Mesodermal cell (in vitro differentiated cells): ENCODE data around the gene DOCK3.
"Not testable (repeated sequence)": the region's sequence is repeated elsewhere in the genome, so short reads cannot be mapped to it uniquely, and the experiment has no call there.

ENCODE experiments used
- H3K27ac ChIP-seq: 2 replicates; pipeline ENCODE4 v1.7.0; 2013; ENCODE audit warnings: mild to moderate bottlenecking, low read depth, low read length, moderate library complexity; ENCODE audit not compliant: severe bottlenecking
- H3K36me3 ChIP-seq: 2 replicates; pipeline ENCODE4 v1.7.1; 2013; ENCODE audit warnings: mild to moderate bottlenecking, low read length, moderate library complexity; ENCODE audit not compliant: control insufficient read depth, insufficient read depth
- H3K4me1 ChIP-seq: one replicate; pipeline ENCODE4 v1.7.1; 2013; ENCODE audit warnings: mild to moderate bottlenecking, low read length; ENCODE audit not compliant: insufficient read depth, control insufficient read depth, poor library complexity, severe bottlenecking
- H3K4me3 ChIP-seq: 2 replicates; pipeline ENCODE4 v1.7.0; 2013; ENCODE audit warnings: low read length, control low read depth, mild to moderate bottlenecking; ENCODE audit not compliant: insufficient read depth, poor library complexity, severe bottlenecking; ENCODE audit errors: extremely low read depth
- H3K9me3 ChIP-seq: 2 replicates; pipeline ENCODE4 v1.7.1; 2013; ENCODE audit warnings: mild to moderate bottlenecking, low read length, moderate library complexity; ENCODE audit not compliant: control insufficient read depth
- WGBS, 2 experiments: methylation state at CpG; one replicate each; pipeline ENCODE4 v1.1.5; 2013; ENCODE audit warnings: missing lambda C conversion rate in 2 of 2; ENCODE audit not compliant: insufficient coverage in 2 of 2; 5-methylcytosine and 5-hydroxymethylcytosine counted together

DOCK3 gene

DNA sequence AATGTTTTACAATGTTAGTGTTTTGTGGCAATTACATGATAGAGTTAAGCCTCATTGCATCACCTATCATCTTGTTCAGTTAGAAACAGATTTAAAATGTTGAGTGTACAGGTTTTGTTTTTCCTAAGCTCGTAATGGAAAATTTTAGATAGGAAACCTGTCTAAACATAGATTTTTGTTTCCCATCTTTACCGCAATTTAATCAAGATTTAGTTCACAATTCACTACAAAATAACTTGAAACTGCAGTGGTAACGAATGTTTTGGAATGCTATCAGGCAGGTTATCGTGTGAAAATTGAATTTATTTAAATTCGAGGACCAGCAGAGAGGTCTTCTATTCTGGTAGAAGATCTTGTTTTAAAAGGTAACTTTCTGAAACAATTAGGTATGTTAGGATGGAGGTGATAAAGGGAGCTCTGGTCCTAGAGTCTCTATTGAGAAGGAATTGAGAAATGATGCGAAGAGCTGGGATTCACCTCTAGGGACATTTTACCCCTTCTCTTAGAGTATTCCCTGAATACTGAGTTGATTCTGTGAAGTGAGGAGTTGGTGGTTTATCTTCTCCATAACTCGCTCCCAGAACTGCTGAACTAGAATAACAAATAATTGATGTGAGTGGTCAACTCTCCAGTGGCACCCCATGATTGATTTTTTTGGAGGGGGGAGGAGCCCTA, 1.4 kb downstream of the DOCK3 start:
- no peaks in the 10 kb centered on the region for H3K36me3 ChIP-seq
- H3K27ac ChIP-seq = no peak overlapping the region
- H3K4me1 ChIP-seq = no peaks in the 10 kb centered on the region
- 85 to 88% methylated on average over 3 of the region's 7 CpGs for WGBS, 2 experiments
- H3K4me3 ChIP-seq = no peak overlapping the region
- no peaks in the 10 kb centered on the region for H3K9me3 ChIP-seq

DNA sequence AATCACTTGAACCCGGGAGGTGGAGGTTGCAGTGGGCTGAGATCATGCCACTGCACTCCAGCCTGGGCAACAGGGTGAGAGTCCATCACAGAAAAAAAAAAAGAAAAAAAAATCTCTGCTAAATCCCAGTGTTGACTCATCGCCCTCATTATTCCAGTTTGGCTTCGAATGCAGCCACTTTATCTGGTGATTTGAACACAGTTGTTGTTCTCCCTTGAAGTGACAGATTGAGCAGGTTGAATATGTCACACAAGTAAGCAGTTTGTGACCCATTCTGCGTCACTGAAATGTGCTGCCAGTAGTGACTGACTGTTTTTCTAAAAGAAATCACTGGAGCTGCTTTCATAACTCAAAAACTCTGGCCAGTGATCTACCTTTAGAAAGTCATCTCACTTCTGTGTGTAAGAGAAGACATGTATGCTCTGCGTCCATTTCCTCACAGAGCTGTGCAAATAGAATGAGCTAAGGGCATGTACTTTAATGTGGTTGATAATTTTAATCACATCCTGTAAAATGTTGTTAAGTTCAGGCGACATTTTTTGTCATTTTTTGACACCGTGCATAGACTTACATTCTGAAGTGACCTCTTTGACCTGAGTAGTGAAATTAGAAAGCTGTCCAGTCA, 12.5 kb downstream of the DOCK3 start:
- H3K4me3 ChIP-seq = no peak overlapping the region
- H3K36me3 ChIP-seq = no peaks in the 10 kb centered on the region
- no peaks in the 10 kb centered on the region for H3K9me3 ChIP-seq
- WGBS, 2 experiments = 85 to 98% methylated on average over 5 to 6 of the region's 7 CpGs
- H3K27ac ChIP-seq = no peak overlapping the region
- H3K4me1 ChIP-seq = no peaks in the 10 kb centered on the region

DNA sequence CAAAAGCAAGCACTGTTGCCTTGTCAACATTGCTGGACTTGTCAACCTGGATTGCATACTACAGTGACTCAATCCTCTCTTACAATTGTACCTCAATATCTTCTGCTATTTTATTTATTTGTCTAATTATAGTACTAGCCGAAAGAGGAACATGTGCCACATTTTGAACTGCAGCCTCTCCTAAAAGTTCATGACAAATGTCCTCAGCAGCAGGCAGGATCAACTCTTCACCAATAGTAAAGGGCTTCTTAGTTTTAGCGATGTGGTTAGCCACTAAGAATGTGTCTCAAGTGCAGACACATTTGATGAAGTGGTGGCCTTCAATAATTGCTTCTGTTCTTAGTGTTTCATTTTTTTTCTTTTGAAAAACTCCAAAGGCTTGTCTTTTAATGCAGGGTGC, 13.2 kb downstream of the DOCK3 start:
- 92% methylated on average over 2 of the region's 2 CpGs; no CpG with 5 or more reads in 1 of the 2 experiments for WGBS, 2 experiments
- H3K36me3 ChIP-seq = no peaks in the 10 kb centered on the region
- no peaks in the 10 kb centered on the region for H3K4me1 ChIP-seq
- H3K9me3 ChIP-seq = no peaks in the 10 kb centered on the region
- H3K4me3 ChIP-seq = no peak overlapping the region
- H3K27ac ChIP-seq = no peak overlapping the region

DNA sequence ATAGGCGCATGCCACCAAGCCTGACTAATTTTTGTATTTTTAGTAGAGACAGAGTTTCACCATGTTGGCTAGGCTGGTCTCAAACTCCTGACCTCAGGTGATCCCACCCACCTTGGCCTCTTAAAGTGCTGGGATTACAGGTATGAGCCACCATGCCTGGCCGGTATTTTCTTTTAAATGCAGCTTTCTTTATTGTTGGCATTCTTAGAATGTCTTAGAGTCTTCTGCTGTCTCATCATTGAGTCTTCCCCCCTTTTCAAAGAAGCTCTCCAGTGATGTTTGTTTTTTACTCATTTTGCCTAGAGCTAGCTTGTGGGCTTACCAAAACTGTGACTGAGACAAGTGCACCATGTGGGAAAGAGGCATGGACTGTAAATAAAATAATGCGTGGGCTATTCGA, 13.9 kb downstream of the DOCK3 start:
- not testable (repeated sequence) for H3K4me3 ChIP-seq, H3K9me3 ChIP-seq, H3K27ac ChIP-seq, H3K4me1 ChIP-seq, H3K36me3 ChIP-seq
- WGBS, 2 experiments = 68 to 76% methylated on average over 3 of the region's 4 CpGs

DNA sequence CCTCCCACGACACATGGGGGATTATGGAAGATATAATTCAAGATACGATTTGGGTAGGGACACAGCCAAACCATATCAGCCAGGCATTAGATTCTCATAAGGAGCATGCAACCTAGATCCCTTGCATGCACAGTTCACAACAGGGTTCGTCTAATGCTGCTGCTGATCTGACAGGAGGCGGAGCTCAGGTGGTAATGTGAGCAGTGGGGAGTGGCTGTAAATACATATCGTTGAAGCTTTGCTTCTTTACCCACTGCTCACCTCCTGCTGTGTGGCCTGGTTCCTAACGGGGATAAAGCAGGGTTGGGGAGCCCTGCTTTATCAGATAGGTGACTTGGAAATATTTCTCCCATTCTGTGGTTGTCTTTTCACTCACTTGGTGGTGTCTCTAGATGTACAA, 14.8 kb downstream of the DOCK3 start:
- Histone ChIP-seq H3K4me1 (no peaks in the 10 kb centered on the region), H3K4me3 (no peak overlapping the region), H3K27ac (no peak overlapping the region), H3K9me3 (no peaks in the 10 kb centered on the region), H3K36me3 (no peaks in the 10 kb centered on the region)
- 80% methylated on average over 1 of the region's 6 CpGs; no CpG with 5 or more reads in 1 of the 2 experiments for WGBS, 2 experiments

DNA sequence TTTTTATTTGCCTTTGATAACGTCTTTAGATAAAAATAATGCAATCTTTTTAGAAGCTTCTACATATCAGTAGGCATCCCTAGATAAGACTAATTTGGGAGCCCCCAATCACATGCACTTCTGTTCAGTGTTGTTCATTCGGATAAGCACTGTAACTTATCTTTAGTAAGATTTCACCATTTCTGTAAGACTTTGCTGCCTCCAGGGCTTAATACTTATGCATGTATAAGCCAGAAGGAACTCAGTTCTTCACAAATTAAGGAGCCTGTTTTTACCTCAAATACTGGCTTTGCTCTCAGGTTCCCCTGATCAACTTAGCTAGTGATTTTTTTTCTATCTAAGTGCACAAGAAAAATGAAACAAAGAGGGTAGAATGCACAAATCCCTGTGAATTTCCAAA, 20.3 kb downstream of the DOCK3 start:
- Histone ChIP-seq H3K4me3 (no peak overlapping the region), H3K36me3 (no peaks in the 10 kb centered on the region), H3K9me3 (peaks cover 6% of the 10 kb centered on the region), H3K4me1 (no peaks in the 10 kb centered on the region), H3K27ac (no peak overlapping the region)
- WGBS, 2 experiments = 80 to 91% methylated on average over 1 of the region's 2 CpGs

DNA sequence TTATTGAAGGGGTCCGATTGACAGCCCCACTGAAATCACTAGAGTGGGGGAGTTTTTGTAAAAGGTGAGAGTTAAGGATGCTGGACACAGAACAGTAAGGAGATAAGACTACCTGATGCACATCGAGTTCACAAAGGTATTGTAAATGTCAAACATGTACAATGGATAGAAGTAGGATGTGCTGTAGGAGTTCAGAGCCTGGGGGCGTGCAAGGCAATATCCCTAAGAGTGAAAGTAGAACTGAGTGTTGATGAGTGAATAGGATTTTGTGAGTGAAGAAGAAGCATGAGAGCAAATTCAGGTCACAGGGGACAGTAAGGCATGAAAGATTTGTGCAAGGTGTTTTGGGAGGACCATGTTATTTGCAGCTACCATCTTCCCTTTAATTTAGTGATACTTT, 21.5 kb downstream of the DOCK3 start:
- WGBS, 2 experiments = 87 to 90% methylated on average over 3 of the region's 3 CpGs
- no peaks in the 10 kb centered on the region for H3K36me3 ChIP-seq
- H3K4me3 ChIP-seq = no peak overlapping the region

DNA sequence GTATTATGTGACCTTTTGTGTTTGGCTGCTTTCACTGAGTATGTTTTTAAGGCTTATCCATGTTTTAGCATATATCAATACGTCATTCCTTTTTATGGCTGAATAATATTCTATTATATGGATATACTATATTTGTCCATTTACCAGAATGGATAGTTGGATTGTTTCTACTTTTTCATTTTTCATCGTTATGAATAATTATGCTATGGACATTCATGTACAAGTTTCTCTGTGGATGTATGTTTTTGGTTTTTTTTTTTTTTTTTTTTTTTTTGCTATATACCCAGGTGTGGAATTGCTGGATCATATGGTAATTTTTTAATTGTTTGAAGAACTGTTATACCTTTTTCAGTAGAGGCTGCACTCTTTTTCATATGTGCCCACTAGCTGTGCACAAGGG, 23.5 kb downstream of the DOCK3 start:
- no peak overlapping the region for H3K4me3 ChIP-seq
- H3K9me3 ChIP-seq = peaks cover 6% of the 10 kb centered on the region
- H3K4me1 ChIP-seq = no peaks in the 10 kb centered on the region
- H3K27ac ChIP-seq = no peak overlapping the region
- H3K36me3 ChIP-seq = no peaks in the 10 kb centered on the region
- no CpG with 5 or more reads among the region's 2 CpGs for WGBS, 2 experiments

More for the DNA sequence above, 21.5 kb downstream of the DOCK3 start:
- Histone ChIP-seq H3K4me1 (no peaks in the 10 kb centered on the region), H3K9me3 (peaks cover 6% of the 10 kb centered on the region), H3K27ac (no peak overlapping the region)

DNA sequence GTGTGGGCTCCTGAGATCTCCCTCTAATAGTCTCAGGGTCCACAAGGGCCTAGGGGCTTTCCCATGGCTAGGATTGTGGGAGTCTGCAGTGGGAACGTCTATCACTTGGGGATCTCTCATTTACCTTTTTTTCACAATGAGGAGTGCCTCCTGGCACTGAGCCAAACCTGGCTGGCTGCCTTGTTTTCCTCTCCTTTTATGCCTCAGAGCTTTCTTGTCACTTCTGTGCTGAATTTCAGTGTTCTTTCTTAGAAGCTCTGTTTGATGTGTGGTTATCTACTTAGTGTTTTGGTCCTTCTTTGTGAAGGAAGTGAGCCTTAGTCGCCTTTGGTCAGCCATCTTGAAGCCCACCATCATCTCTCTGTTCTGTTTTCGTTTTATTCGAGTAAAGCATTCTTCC, 33.9 kb downstream of the DOCK3 start:
- 100% methylated on average over 1 to 2 of the region's 4 CpGs for WGBS, 2 experiments
- Histone ChIP-seq H3K27ac (no peak overlapping the region), H3K4me3 (no peak overlapping the region), H3K36me3 (no peaks in the 10 kb centered on the region), H3K4me1 (no peaks in the 10 kb centered on the region), H3K9me3 (no peaks in the 10 kb centered on the region)

DNA sequence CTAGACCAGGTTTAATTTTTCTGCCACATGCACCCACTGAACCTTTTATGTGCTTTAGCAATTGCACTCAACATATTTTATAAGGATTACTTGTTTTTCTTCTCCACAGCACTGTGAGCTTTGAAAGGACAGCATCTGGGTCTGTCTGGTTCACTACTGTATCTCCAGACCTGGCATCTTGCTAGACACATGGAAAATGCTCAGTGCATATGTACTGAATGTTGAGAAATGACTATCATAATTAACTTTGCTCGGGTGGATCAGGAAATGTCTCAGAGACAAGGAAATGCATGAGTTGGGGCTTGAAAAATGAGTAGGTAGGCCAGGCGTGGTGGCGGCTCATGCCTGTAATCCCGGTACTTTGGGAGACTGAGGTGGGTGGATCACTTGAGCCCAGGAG, 40.2 kb downstream of the DOCK3 start:
- Histone ChIP-seq H3K27ac (no peak overlapping the region), H3K4me1 (no peaks in the 10 kb centered on the region), H3K9me3 (no peaks in the 10 kb centered on the region), H3K4me3 (no peak overlapping the region), H3K36me3 (no peaks in the 10 kb centered on the region)
- WGBS, 2 experiments = 85 to 90% methylated on average over 4 of the region's 4 CpGs

DNA sequence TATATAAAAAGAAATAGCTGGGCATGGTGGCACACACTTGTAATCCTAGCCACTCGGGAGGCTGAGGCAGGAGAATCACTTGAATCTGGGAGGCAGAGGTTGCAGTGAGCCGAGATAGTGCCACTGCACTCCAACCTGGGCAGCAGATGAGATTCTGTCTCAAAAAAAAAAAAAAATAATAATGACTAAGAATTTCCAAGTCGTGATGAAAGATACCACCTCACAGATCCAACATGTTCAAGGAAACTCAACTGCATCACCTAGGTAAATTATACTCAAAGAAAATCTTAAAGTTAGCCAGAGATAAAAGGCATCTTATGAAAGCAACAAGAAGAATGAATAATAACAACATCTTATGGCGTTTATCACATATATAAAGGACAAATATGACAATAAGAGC, 50.1 kb downstream of the DOCK3 start:
- no peaks in the 10 kb centered on the region for H3K9me3 ChIP-seq
- H3K4me1 ChIP-seq = no peaks in the 10 kb centered on the region
- no CpG with 5 or more reads among the region's 4 CpGs for WGBS, 2 experiments
- H3K36me3 ChIP-seq = no peaks in the 10 kb centered on the region
- no peak overlapping the region for H3K27ac ChIP-seq
- H3K4me3 ChIP-seq = no peak overlapping the region
